Stimulated activated CD4-positive, alpha-beta T cell treated with anti-CD3 and anti-CD28 coated beads, TNF-alpha, amount 100 ng/mL, for 4 hours (primary cell): ENCODE measurements around the gene HIF1A.
"Not testable (repeated sequence)": the region's sequence is repeated elsewhere in the genome, so short reads cannot be mapped to it uniquely, and the experiment has no call there.

Experiments
- DNase-seq, 3 experiments: peaks; one replicate each; pipeline ENCODE4 v3.0.0-alpha.2; 2020; ENCODE audit warnings: low read depth in 3 of 3

HIF1A gene

GRCh38 chr14:61708693-61709092 is 13.4 kb downstream of the HIF1A start:
- DNase-seq: not testable (repeated sequence)

GRCh38 chr14:61710853-61711817 is 15.8 kb downstream of the HIF1A start:
- no peak for DNase-seq

GRCh38 chr14:61712137-61712536 is 16.8 kb downstream of the HIF1A start:
- no peak for DNase-seq

- no peak for DNase-seq
Observed at GRCh38 chr14:61713724-61714437, 18.6 kb downstream of the HIF1A start.

- DNase-seq: no peak
Observed at GRCh38 chr14:61716956-61717355, 21.6 kb downstream of the HIF1A start.

- DNase-seq: no peak
Observed at GRCh38 chr14:61718039-61718438, 22.7 kb downstream of the HIF1A start.

- DNase-seq: no peak
Observed at GRCh38 chr14:61719344-61720293, 24.3 kb downstream of the HIF1A start.

GRCh38 chr14:61720294-61720661 is 25.0 kb downstream of the HIF1A start:
- DNase-seq: no peak

GRCh38 chr14:61720741-61721140 is 25.4 kb downstream of the HIF1A start:
- DNase-seq: no peak

GRCh38 chr14:61724133-61724532 is 28.8 kb downstream of the HIF1A start:
- DNase-seq: no peak

- DNase-seq: no peak
Observed at GRCh38 chr14:61726778-61727658, 31.7 kb downstream of the HIF1A start.

GRCh38 chr14:61730756-61731373 is 35.6 kb downstream of the HIF1A start:
- no peak for DNase-seq

GRCh38 chr14:61733972-61734371 is 38.7 kb downstream of the HIF1A start:
- DNase-seq: no peak

GRCh38 chr14:61736751-61737150 is 41.4 kb downstream of the HIF1A start:
- DNase-seq: no peak

GRCh38 chr14:61737915-61738314 is 42.6 kb downstream of the HIF1A start:
- no peak for DNase-seq

GRCh38 chr14:61739133-61739532 is 43.8 kb downstream of the HIF1A start:
- DNase-seq: no peak

GRCh38 chr14:61742371-61742770 is 47.1 kb downstream of the HIF1A start:
- no peak for DNase-seq

GRCh38 chr14:61744238-61744637 is 48.9 kb downstream of the HIF1A start:
- no peak for DNase-seq

- not testable (repeated sequence) for DNase-seq
Observed at GRCh38 chr14:61746346-61746745, 51.0 kb downstream of the HIF1A start.

- no peak for DNase-seq
Observed at GRCh38 chr14:61746881-61747280, 51.6 kb downstream of the HIF1A start.
